ENCODE data around the gene S1PR2.

- TF ChIP-seq POLR2A (IDR thresholded peaks at IDR 0.05): no peak
- no peak for TF ChIP-seq EP300 (IDR thresholded peaks at IDR 0.05)
Measured at GRCh38 chr19:10274589-10274988, 43.5 kb upstream of the S1PR2 start.

Data from ovary (tissue), 1 donor.